A549 treated with Mapracorat at 1 μM for 4 hours (cell line): Measurements from ENCODE around the gene GGA1. TPM values are rescaled to one million over a fixed set of nuclear protein-coding genes. Genes with fewer than 3 reads are reported as not detected.

ENCODE experiments used
- total RNA-seq: library from RNA; stranded (reverse); fragments of 200-300 nt; extraction: Qiagen RNA extraction; gene quantifications from 5 replicates; pipeline ENCODE4 v1.2.3, GENCODE V29; 2022

The GGA1 gene, protein sequence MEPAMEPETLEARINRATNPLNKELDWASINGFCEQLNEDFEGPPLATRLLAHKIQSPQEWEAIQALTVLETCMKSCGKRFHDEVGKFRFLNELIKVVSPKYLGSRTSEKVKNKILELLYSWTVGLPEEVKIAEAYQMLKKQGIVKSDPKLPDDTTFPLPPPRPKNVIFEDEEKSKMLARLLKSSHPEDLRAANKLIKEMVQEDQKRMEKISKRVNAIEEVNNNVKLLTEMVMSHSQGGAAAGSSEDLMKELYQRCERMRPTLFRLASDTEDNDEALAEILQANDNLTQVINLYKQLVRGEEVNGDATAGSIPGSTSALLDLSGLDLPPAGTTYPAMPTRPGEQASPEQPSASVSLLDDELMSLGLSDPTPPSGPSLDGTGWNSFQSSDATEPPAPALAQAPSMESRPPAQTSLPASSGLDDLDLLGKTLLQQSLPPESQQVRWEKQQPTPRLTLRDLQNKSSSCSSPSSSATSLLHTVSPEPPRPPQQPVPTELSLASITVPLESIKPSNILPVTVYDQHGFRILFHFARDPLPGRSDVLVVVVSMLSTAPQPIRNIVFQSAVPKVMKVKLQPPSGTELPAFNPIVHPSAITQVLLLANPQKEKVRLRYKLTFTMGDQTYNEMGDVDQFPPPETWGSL
- 16.4 to 24.1 TPM (median 23.6 TPM) in 5 replicates for total RNA-seq

GRCh38 chr22:37608477-37609239, at the start of gene GGA1:
TSS of gene GGA1 (plus strand) at chr22:37608834. CDS start at chr22:37608861, 27 bp downstream.

GRCh38 chr22:37559901-37560607, 48.6 kb upstream of the GGA1 start, which contains the start of gene CDC42EP1:
TSS of gene CDC42EP1 (plus strand) at chr22:37560480. CDS start at chr22:37566350, 5,870 bp downstream.

DNA sequence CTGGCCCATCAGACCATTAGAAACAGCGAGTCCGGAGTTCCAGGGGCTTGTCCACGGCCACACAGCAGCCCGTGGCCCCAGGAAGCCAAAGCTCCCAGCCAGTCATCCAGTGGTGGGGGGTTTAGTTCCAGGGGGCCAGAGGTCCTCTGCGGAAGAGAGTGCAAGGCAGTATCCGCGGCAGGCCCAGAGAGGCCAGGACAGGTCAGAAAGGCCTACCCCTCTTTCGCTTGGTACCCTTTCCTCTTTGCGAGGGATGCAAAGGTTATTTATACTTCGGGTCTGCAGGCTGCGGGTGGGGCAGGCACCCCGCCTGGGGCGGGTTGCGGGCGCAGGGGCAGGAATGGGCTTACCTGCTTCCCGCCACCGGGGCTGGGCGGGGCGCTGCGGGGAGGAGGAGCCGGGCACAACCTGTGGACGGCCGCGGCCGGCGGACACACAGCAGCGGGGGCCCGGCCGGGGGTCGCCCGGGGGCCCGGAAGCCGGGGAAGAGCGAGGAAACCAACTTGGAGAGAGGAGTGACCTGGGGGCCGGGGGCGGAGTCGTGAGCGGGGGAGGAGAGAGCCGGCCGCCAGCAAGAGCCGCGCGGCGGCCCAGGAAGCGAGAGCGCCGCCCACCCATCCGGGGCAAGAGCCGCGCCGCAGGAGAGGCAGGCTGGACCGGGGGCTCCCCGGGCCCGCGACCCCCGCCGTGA, 30.6 kb downstream of the GGA1 start, which contains the start of gene SH3BP1:
Gene SH3BP1, plus strand, starts transcription at position 600 of the 691 bp plus-strand sequence. CDS start 119 bp downstream, outside the sequence.

GRCh38 chr22:37658133-37659065, 49.8 kb downstream of the GGA1 start, which contains the start of gene PDXP:
TSS of gene PDXP (plus strand) at chr22:37658723. CDS start at chr22:37658783, 60 bp downstream.

DNA sequence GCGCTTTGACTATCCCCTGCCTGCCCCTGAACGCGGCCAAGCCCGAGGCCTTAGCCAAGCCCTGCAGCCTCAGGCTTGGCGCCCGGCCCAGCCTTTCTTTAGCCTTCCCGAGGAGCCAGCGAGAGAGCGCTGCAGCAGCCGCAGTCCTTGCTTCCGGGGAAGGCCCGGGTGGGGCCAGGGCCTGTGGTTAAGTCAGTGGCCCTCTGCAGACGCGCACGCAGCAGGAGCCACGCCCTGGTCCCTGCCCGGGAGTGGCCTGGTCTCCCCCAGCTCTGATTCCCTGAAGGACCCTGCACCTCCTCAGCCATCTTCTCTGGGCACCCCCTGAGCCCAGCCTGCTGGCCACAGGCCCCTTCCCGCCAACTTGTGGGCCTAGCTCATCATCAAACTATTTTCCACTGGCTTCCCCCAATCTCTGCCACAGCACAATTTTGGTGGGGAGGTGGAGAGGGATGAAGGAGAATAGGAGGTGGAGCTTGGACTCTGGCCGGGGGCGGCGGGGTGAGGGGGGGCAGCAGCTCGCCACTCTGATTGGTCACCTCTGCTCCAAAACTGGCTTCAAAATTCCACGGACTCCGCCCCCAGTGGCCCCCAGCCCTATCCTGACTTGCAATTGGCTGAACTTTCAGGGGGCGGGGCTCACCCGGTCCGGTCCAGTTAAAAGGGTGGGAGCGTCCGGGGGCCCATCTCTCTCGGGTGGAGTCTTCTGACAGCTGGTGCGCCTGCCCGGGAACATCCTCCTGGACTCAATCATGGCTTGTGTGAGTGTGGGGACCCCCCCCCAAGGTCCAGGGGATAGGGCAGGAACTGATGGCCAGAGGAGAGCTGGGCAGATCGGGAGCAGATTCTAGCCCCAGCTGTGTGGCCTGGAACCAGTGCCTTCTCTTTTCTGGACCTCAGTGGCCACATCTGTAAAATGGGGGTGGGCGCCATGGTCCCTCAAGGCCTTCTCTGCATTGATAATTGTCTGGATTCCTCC, 66.6 kb downstream of the GGA1 start, which contains the start of gene LGALS1:
Gene LGALS1, plus strand, starts transcription at position 686 of the 979 bp plus-strand sequence. Its CDS starts 67 bp downstream, at position 753.

Other genes with a start within 250 kb of the GGA1 start
- 3.9 to 7.0 TPM (median 6.4 TPM) in 5 replicates for gene ELFN2, start 181.4 kb upstream of the GGA1 start, total RNA-seq
- gene MFNG, start 122.5 kb upstream of the GGA1 start, total RNA-seq, result 1.2 to 2.7 TPM (median 1.9 TPM) in 5 replicates
- gene CARD10, start 89.4 kb upstream of the GGA1 start, total RNA-seq, result 20.7 to 36.0 TPM (median 32.6 TPM) in 5 replicates
- gene CDC42EP1, start 48.4 kb upstream of the GGA1 start, total RNA-seq, result 24.8 to 35.0 TPM (median 31.0 TPM) in 5 replicates
- gene LGALS2, start 28.7 kb upstream of the GGA1 start, total RNA-seq, result 0.31 to 0.46 TPM in 2 of 5 replicates, not detected in the others
- gene SH3BP1, start 30.8 kb downstream of the GGA1 start, total RNA-seq, result 1.5 to 2.6 TPM (median 1.9 TPM) in 5 replicates
- gene PDXP, start 49.9 kb downstream of the GGA1 start, total RNA-seq, result 12.9 to 18.7 TPM (median 16.5 TPM) in 5 replicates
- 1,243 to 1,361 TPM (median 1,330 TPM) in 5 replicates for gene LGALS1, start 66.8 kb downstream of the GGA1 start, total RNA-seq
- 23.9 to 30.7 TPM (median 26.6 TPM) in 5 replicates for gene NOL12, start 77.5 kb downstream of the GGA1 start, total RNA-seq
- 26.5 to 37.8 TPM (median 33.8 TPM) in 5 replicates for gene TRIOBP, start 88.2 kb downstream of the GGA1 start, total RNA-seq
- 2.7 to 3.8 TPM (median 3.0 TPM) in 5 replicates for gene GCAT, start 199.1 kb downstream of the GGA1 start, total RNA-seq
- gene GALR3, start 214.5 kb downstream of the GGA1 start, total RNA-seq, result not detected in 5 replicates
- 18.1 to 25.4 TPM (median 21.6 TPM) in 5 replicates for gene ANKRD54, start 235.5 kb downstream of the GGA1 start, total RNA-seq
- 264 to 287 TPM (median 275 TPM) in 5 replicates for gene EIF3L, start 240.6 kb downstream of the GGA1 start, total RNA-seq